Gastroesophageal sphincter (tissue), 4 donors: ENCODE measurements around the gene FHAD1. TPM values are rescaled to one million over a fixed set of nuclear protein-coding genes. Genes with fewer than 3 reads are reported as not detected.
"Not testable (repeated sequence)": the region's sequence is repeated elsewhere in the genome, so short reads cannot be mapped to it uniquely, and the experiment has no call there.

Source experiments
- ATAC-seq: fragments of 150-250 bp; one replicate; pipeline ENCODE4 v1.9.1; 2016; ENCODE audit warnings: mild to moderate bottlenecking, moderate library complexity
- H3K27ac ChIP-seq, 4 donors: fragments of 200-600 bp; sonication (generic) in 3 of 4; 1 replicate in 3 of 4; 2 replicates in 1 of 4; pipeline ENCODE4 v1.5.1; 2016 to 2019
- H3K27me3 ChIP-seq: fragments of 200-600 bp; sonication (generic); one replicate; pipeline ENCODE4 v1.5.1; 2019
- H3K36me3 ChIP-seq, 2 donors: fragments of 200-600 bp; sonication (generic); one replicate each; pipeline ENCODE4 v1.5.1; 2019; ENCODE audit warnings: control low read depth in 1 of 2
- H3K4me1 ChIP-seq, 3 donors: fragments of 200-600 bp; sonication (generic); 1 replicate in 2 of 3; 2 replicates in 1 of 3; pipeline ENCODE4 v1.5.1; 2016 to 2019; ENCODE audit warnings: control low read depth in 2 of 3
- H3K4me3 ChIP-seq, 2 donors: fragments of 200-600 bp; sonication (generic); one replicate each; pipeline ENCODE4 v1.5.1; 2019; ENCODE audit warnings: mild to moderate bottlenecking in 1 of 2, moderate library complexity in 1 of 2
- H3K9me3 ChIP-seq, 3 donors: fragments of 200-600 bp; sonication (generic); one replicate each; pipeline ENCODE4 v1.5.1; 2017 to 2019; ENCODE audit warnings: control low read depth in 2 of 3
- EP300 ChIP-seq: sonication (generic); formaldehyde crosslinking; IDR thresholded peaks from one replicate; pipeline ENCODE4 v1.6.1; 2017; ENCODE audit warnings: antibody characterized with exemption, mild to moderate bottlenecking
- POLR2A ChIP-seq, 2 donors: fragments of 450-650 bp; IDR thresholded peaks; one replicate each; pipeline ENCODE4 v1.6.1; 2017; ENCODE audit warnings: antibody characterized with exemption in 2 of 2, mild to moderate bottlenecking in 2 of 2, moderate library complexity in 1 of 2
- POLR2AphosphoS5 ChIP-seq: sonication (generic); formaldehyde crosslinking; IDR thresholded peaks from one replicate; pipeline ENCODE4 v1.6.1; 2017; ENCODE audit warnings: antibody characterized with exemption
- WGBS, 2 donors: methylation state at CpG; one replicate each; pipeline ENCODE4 v1.1.5; 2018; ENCODE audit warnings: low coverage in 1 of 2; 5-methylcytosine and 5-hydroxymethylcytosine counted together
- total RNA-seq, 4 donors: library from RNA; depleted of rRNA; stranded (reverse); fragments of >200 nt; gene quantifications; one replicate each; pipeline ENCODE4 v1.1.0, GENCODE V29; 2016
- TF ChIP-seq, protein P1 (sequence below), 4 experiments: fragments of 200-600 bp in 2 of 4; fragments of 450-650 bp in 2 of 4; sonication (generic) in 1 of 4; IDR thresholded peaks; one replicate each; pipeline ENCODE4 v1.5.1; 2017 to 2019; ENCODE audit warnings: antibody characterized with exemption in 4 of 4, mild to moderate bottlenecking in 2 of 4, moderate library complexity in 2 of 4

FHAD1 gene
- total RNA-seq, 4 donors from 2014 or later = 1.1 TPM; not detected in 3

DNA sequence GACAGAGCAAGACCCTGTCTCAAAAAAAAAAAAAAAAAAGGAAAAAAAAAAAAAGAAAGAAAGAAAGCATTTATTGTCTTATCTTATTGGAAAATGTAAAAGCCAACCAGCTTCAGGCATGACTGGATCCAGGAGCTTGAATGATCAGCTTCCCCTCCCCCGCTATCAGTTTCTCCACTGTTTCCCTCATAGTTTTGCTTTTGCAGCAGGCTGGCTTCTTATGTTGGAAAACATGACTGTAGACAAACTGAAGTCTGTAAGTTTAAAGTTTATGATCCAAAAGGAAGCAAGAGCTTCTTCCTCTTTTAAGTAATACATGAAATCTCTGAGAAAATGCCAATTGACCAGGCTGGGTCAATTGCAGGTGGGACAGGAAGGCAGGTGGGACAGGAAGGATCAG is 52.2 kb downstream of the FHAD1 start:
- no peaks in the 10 kb centered on the region for H3K4me1 ChIP-seq
- TF ChIP-seq EP300 = no peak
- no peak for TF ChIP-seq POLR2A (IDR thresholded peaks at IDR 0.05)
- TF ChIP-seq POLR2AphosphoS5 = no peak
- ATAC-seq = no peak
- H3K36me3 ChIP-seq = no peaks in the 10 kb centered on the region
- H3K9me3 ChIP-seq = no peaks in the 10 kb centered on the region
- no peak overlapping the region for H3K27ac ChIP-seq
- WGBS, 2 donors = 100% methylated on average over 1 of the region's 1 CpG
- H3K4me3 ChIP-seq = no peak overlapping the region
- no peaks in the 10 kb centered on the region for H3K27me3 ChIP-seq

GRCh38 chr1:15299806-15300205 is 52.8 kb downstream of the FHAD1 start:
- H3K27me3 ChIP-seq = no peaks in the 10 kb centered on the region
- H3K36me3 ChIP-seq = no peaks in the 10 kb centered on the region
- no peak overlapping the region for H3K27ac ChIP-seq
- H3K4me1 ChIP-seq = peaks cover 0 to 4% (median 0%) of the 10 kb centered on the region in 3 donors
- TF ChIP-seq EP300 (no peak), POLR2A (IDR thresholded peaks at IDR 0.05) (no peak), POLR2AphosphoS5 (no peak)
- TF ChIP-seq, protein P1, sequence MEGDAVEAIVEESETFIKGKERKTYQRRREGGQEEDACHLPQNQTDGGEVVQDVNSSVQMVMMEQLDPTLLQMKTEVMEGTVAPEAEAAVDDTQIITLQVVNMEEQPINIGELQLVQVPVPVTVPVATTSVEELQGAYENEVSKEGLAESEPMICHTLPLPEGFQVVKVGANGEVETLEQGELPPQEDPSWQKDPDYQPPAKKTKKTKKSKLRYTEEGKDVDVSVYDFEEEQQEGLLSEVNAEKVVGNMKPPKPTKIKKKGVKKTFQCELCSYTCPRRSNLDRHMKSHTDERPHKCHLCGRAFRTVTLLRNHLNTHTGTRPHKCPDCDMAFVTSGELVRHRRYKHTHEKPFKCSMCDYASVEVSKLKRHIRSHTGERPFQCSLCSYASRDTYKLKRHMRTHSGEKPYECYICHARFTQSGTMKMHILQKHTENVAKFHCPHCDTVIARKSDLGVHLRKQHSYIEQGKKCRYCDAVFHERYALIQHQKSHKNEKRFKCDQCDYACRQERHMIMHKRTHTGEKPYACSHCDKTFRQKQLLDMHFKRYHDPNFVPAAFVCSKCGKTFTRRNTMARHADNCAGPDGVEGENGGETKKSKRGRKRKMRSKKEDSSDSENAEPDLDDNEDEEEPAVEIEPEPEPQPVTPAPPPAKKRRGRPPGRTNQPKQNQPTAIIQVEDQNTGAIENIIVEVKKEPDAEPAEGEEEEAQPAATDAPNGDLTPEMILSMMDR (IDR thresholded peaks at IDR 0.05) = no peak
- no peak for ATAC-seq
- H3K4me3 ChIP-seq = no peak overlapping the region
- 86 to 91% methylated on average over 2 to 4 of the region's 4 CpGs for WGBS, 2 donors
- H3K9me3 ChIP-seq = no peaks in the 10 kb centered on the region

GRCh38 chr1:15303935-15304334 is 56.9 kb downstream of the FHAD1 start:
- WGBS, 2 donors = 85 to 89% methylated on average over 6 of the region's 6 CpGs
- TF ChIP-seq POLR2A (IDR thresholded peaks at IDR 0.05) (no peak), EP300 (no peak), POLR2AphosphoS5 (no peak)
- TF ChIP-seq, protein P1 (IDR thresholded peaks at IDR 0.05) = no peak
- Histone ChIP-seq H3K4me1 (peaks cover 0 to 6% (median 0%) of the 10 kb centered on the region in 3 donors), H3K27ac (no peak overlapping the region), H3K4me3 (no peak overlapping the region), H3K27me3 (no peaks in the 10 kb centered on the region), H3K36me3 (no peaks in the 10 kb centered on the region), H3K9me3 (no peaks in the 10 kb centered on the region)
- no peak for ATAC-seq

DNA sequence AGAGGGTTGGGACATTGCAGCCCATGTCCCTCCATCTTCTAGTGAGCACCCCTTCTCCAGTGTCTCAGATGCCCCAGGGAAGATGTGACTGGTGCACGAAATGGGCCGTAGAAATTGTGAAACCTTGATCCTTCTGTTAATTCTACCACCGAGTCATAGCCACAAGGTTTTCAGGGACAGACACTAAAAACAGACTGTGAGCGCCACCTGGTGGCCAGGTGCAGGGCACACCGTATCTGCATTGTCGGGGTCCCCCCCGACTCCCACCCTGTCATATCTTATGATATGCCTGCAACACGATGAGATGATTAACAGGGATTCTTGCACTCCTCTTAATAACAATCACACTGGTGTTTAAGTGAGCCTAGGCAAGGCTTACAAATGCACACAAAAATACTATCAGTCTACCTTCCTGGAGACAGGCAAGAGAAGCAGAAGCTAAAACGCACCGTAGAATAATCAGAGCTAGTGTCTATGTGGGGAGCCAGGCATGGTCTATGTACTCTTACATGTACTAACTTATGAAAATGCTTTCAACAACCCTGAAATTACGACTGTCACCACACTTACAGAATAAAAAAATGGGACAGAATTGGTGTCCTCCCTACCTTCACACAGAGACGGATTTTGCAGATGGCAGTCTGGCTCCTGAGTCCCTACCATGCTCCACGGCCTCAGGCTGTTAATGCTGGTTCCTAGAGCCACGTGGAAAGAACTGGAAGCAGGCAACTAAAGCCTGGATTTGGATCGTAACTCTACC is 57.9 kb downstream of the FHAD1 start:
- 26 to 32% methylated on average over 5 to 10 of the region's 15 CpGs for WGBS, 2 donors
- peak; percentile 66 for ATAC-seq

DNA sequence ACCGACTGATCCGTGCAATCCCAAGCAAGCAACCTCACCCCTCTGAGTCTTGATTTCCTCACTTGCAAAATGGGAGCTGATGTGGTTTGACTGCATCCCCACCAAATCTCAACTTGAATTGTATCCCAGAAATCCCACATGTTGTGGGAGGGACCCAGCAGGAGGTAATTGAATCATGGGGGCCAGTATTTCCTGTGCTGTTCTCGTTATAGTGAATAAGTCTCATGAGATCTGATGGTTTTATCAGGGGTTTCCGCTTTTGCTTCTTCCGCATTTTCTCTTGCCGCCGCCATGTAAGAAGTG is 58.4 kb downstream of the FHAD1 start:
- Histone ChIP-seq H3K4me3 (no peak overlapping the region), H3K27me3 (no peaks in the 10 kb centered on the region), H3K36me3 (no peaks in the 10 kb centered on the region), H3K27ac (no peak overlapping the region), H3K4me1 (peaks cover 0 to 6% (median 0%) of the 10 kb centered on the region in 3 donors), H3K9me3 (no peaks in the 10 kb centered on the region)
- TF ChIP-seq POLR2A (IDR thresholded peaks at IDR 0.05) = no peak
- WGBS, 2 donors = 70% methylated on average over 7 of the region's 7 CpGs; no CpG with 5 or more reads in 1 of the 2 donors
- ATAC-seq = no peak

More for the DNA sequence above, 57.9 kb downstream of the FHAD1 start:
- H3K27ac ChIP-seq = no peak overlapping the region
- H3K9me3 ChIP-seq = no peaks in the 10 kb centered on the region
- TF ChIP-seq EP300 = no peak
- TF ChIP-seq, protein P1 (IDR thresholded peaks at IDR 0.05) = peak in 3 of 4 experiments; percentile 85 to 86 (median 86)
- H3K36me3 ChIP-seq = no peaks in the 10 kb centered on the region
- no peaks in the 10 kb centered on the region for H3K27me3 ChIP-seq
- H3K4me3 ChIP-seq = no peak overlapping the region
- peaks cover 0 to 6% (median 0%) of the 10 kb centered on the region in 3 donors for H3K4me1 ChIP-seq

GRCh38 chr1:15306352-15306751 is 59.3 kb downstream of the FHAD1 start:
- not testable (repeated sequence) for H3K36me3 ChIP-seq, H3K4me3 ChIP-seq, H3K9me3 ChIP-seq, H3K27me3 ChIP-seq, H3K4me1 ChIP-seq, H3K27ac ChIP-seq, ATAC-seq
- 83% methylated on average over 1 of the region's 1 CpG; no CpG with 5 or more reads in 1 of the 2 donors for WGBS, 2 donors
